Coronary artery (tissue), 2 donors: ENCODE results near the gene ADARB2.

Source experiments
- DNase-seq: peaks from one replicate; pipeline ENCODE4 v3.0.0-alpha.2; 2017; ENCODE audit warnings: low spot score
- H3K27ac ChIP-seq, 2 donors: fragments of 200-600 bp; sonication (generic); one replicate each; pipeline ENCODE4 v1.5.1; 2016 to 2019
- H3K4me3 ChIP-seq: fragments of 200-600 bp; sonication (generic); 2 replicates; pipeline ENCODE4 v1.5.1; 2016; ENCODE audit warnings: mild to moderate bottlenecking, moderate library complexity
- TF ChIP-seq, protein P1 (sequence below): fragments of 200-600 bp; sonication (generic); IDR thresholded peaks from one replicate; pipeline ENCODE4 v1.5.1; 2019; ENCODE audit warnings: antibody characterized with exemption

The ADARB2 gene

GRCh38 chr10:1687190-1687589 lies 50.1 kb downstream of the ADARB2 start:
- no peak overlapping the region for H3K4me3 ChIP-seq
- no peak overlapping the region for H3K27ac ChIP-seq
- no peak for DNase-seq
- TF ChIP-seq, protein P1, sequence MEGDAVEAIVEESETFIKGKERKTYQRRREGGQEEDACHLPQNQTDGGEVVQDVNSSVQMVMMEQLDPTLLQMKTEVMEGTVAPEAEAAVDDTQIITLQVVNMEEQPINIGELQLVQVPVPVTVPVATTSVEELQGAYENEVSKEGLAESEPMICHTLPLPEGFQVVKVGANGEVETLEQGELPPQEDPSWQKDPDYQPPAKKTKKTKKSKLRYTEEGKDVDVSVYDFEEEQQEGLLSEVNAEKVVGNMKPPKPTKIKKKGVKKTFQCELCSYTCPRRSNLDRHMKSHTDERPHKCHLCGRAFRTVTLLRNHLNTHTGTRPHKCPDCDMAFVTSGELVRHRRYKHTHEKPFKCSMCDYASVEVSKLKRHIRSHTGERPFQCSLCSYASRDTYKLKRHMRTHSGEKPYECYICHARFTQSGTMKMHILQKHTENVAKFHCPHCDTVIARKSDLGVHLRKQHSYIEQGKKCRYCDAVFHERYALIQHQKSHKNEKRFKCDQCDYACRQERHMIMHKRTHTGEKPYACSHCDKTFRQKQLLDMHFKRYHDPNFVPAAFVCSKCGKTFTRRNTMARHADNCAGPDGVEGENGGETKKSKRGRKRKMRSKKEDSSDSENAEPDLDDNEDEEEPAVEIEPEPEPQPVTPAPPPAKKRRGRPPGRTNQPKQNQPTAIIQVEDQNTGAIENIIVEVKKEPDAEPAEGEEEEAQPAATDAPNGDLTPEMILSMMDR, result no peak

DNA sequence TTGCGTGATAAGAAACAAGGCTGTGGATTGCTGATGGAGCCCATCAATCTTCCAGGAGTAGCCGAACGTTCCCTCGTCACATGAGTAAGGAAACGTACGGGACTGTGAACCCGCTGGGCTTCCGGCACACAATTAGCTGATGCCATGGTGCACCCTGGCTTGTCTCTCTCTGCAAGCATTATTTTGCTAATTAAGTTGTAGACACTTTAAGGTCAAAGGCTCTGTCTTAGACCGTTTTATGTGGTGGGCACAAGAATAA lies 50.9 kb downstream of the ADARB2 start:
- Histone ChIP-seq H3K4me3 (no peak overlapping the region), H3K27ac (no peak overlapping the region)
- no peak for DNase-seq
- TF ChIP-seq, protein P1, result no peak

GRCh38 chr10:1685699-1686490 lies 51.4 kb downstream of the ADARB2 start:
- H3K4me3 ChIP-seq, result no peak overlapping the region
- DNase-seq, result no peak

GRCh38 chr10:1684991-1685390 lies 52.3 kb downstream of the ADARB2 start:
- Histone ChIP-seq H3K4me3 (no peak overlapping the region), H3K27ac (no peak overlapping the region)
- TF ChIP-seq, protein P1, result no peak
- no peak for DNase-seq

More at GRCh38 chr10:1685699-1686490, 51.4 kb downstream of the ADARB2 start:
- TF ChIP-seq, protein P1, result no peak
- H3K27ac ChIP-seq, result no peak overlapping the region

- Histone ChIP-seq H3K27ac (no peak overlapping the region), H3K4me3 (no peak overlapping the region)
- TF ChIP-seq, protein P1, result no peak
- no peak for DNase-seq
Measured at GRCh38 chr10:1683649-1684048, 53.7 kb downstream of the ADARB2 start.

- H3K27ac ChIP-seq, result no peak overlapping the region
- TF ChIP-seq, protein P1, result no peak
- H3K4me3 ChIP-seq, result no peak overlapping the region
- no peak for DNase-seq
Measured at GRCh38 chr10:1679821-1680650, 57.3 kb downstream of the ADARB2 start.
